LoVo (cell line): ENCODE measurements around the gene HMGCL.
"Not testable (repeated sequence)": the region's sequence is repeated elsewhere in the genome, so short reads cannot be mapped to it uniquely, and the experiment has no call there.

Source experiments
- DNase-seq: peaks from one replicate; pipeline ENCODE4 v3.0.0-alpha.2; 2016; ENCODE audit warnings: low spot score

The HMGCL gene

DNA sequence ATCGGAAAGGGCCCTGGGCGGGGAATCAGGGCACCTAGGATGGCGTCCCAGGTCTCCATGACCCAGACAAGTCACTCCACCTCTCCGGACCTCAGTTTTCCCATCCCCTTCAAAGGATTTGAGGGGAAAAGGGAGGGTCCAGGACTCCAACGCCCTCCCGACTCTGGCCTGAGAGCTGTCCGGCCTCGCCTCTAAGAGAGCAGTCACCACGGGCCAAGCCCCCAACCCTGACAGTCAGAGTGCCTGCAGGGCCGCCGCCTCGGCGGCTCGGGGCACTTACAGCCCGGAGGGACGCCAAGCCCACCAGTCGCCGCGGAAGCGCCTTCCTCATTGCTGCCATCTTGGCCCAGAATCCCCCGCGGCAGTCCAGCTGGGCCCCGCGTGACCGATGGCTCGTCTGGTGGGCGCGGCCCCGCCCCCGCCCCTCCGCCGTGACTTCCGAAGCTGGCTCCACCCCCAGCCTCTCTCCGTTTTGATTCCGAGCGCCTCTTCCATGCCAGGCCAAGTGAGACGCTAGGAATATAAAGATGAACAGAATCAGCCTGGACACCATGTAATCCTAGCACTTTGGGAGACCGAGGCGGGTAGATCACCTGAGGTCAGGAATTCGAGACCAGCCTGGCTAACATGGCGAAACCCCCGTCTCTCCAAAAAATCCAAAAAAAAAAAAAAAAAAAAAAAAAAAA lies at the start of gene HMGCL:
Gene HMGCL (minus strand): TSS at position 354 of the 686 bp plus-strand sequence. CDS start 14 bp downstream, at position 340.
- peak; percentile 91 for DNase-seq

DNA sequence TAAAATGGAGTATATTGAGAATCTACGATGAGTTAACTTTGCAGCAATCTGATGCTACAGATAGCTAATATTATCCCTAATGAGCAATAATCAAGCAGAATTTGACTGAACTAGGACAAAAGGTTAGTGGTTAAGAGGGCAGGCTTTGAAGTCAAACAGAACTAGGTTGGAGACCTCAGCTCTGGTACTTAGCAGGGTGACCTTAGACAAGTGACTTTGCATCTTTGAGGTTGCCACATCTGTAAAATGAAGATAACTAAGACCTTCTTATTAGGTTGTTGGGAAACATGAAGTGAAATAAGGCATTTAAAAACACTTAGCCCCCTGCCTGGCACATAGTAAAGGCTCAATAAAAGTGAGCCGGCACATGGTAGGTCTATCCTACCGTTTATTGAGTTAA lies 47.2 kb upstream of the HMGCL start:
- no peak for DNase-seq

- no peak for DNase-seq
Observed at GRCh38 chr1:23869051-23869450, 43.8 kb upstream of the HMGCL start.

- peak; percentile 32 for DNase-seq
Observed at GRCh38 chr1:23868557-23869016, 43.4 kb upstream of the HMGCL start.

DNA sequence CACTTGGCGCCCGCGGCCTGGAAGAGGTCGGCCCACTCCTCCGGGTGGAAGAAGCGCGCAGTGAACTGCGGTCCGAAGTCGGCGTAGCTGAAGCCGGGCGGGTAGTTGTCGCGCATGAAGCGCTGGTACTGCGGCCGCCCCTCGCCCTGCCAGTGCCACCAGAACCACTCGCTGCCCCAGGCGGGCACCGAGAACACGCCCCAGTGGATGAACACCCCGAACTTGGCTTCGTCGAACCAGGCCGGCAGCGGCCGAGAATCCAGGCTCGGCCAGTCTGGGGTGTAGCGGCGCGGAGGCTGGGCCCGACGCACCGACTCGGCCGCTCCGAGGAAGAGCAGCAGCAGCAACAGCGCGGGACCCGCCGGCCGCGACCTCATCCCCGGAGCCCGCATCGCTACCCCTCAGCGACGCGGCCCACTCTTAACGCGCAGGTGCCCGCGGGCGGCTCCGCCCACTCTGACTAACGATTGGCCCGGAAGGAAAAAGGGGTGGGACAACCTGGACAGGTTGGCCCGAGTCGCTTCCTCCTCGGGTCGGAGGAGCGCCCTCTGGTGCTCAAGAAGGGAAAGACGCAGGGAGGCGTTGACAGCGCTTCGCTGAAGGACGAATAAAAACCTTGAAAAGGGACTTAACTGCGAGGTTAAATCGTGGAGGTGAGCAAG lies 42.8 kb upstream of the HMGCL start, which contains the start of gene FUCA1:
Gene FUCA1 (minus strand): TSS at position 396 of the 662 bp plus-strand sequence. CDS start 4 bp downstream, at position 392.
- DNase-seq, result peak; percentile 98

- DNase-seq, result no peak
Observed at GRCh38 chr1:23867542-23867894, 42.3 kb upstream of the HMGCL start.

DNA sequence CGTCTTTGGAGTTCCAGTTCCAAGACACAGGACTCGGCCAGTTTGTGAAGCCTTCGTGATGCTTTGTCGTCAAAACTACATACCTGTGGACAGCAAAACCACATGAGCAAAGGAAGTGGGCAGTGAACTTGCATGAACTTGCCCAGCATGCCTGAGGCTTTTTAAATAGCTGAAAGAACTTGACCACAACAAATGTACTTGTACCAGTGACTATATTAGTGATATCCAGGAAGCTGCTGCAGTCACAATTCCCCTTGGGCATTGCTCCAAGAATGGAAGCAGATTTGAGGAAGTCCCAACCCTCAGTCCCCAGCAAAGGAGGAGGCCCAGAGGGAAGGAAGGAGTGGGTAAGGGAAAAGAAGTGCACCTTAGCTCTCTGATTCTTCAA lies 40.3 kb upstream of the HMGCL start:
- peak; percentile 61 for DNase-seq

- DNase-seq, result no peak
Observed at GRCh38 chr1:23864801-23865542, 39.7 kb upstream of the HMGCL start.

DNA sequence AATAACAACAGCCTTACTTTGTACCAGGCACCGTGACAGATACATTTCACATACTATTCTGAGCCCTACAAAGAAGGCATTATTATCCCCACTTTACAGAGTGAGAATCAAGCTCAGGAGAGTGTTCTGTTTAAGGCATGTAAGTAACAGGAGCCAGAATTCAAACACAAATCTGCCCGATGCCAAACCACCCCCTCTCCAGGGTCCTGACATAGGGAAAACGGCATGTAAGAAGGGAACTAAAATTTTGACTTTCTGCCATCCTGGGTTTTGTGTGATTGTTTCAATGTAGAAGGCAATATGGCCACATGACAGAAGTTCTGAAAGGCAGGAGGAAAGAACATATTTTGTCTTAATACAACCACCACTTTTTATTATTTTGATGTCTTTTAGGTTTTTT lies 37.4 kb upstream of the HMGCL start:
- no peak for DNase-seq

DNA sequence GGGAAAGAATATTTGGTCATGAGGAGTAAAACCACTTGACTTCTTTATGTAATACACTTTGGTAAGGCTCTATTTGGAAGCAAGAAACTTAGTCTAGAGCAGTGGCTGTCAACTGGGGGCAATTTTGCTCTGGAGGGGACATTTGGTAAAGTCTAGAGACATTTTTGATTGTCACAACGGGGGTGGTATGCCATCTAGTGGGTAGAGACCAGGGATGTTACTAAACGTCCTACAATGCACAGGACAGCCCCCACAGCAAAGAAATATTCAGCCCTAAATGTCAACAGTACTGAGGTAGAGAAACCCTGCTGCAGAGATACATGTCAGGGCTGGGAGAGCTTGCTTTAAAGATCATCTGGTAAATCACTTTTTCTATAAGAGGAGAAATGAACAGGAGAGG lies 29.3 kb upstream of the HMGCL start:
- no peak for DNase-seq

- DNase-seq, result not testable (repeated sequence)
Observed at GRCh38 chr1:23853124-23853523, 27.9 kb upstream of the HMGCL start.

GRCh38 chr1:23851406-23851805 lies 26.2 kb upstream of the HMGCL start:
- not testable (repeated sequence) for DNase-seq

- no peak for DNase-seq
Observed at GRCh38 chr1:23848673-23849616, 23.7 kb upstream of the HMGCL start.

GRCh38 chr1:23847482-23848095 lies 22.4 kb upstream of the HMGCL start:
- DNase-seq, result not testable (repeated sequence)

DNA sequence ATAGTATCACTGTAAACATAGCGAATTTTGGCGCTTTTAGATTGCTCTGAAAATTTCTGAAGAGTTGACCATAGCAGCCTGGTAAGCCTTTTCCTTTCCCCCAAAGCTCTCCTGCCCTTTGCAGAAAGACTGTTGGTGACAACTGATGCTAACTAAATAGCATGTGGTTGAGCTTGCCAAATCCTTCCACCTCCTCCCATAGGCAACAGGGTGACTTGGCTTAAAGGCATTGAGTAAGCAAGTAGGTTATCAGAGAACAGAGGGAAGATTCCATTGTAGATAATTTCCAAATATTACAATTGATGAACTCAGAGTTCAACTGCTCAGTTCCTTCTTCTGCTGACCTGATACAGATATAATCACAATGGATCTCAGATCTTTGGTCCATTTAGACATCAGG lies 19.9 kb upstream of the HMGCL start:
- no peak for DNase-seq

GRCh38 chr1:23843644-23844043 lies 18.4 kb upstream of the HMGCL start:
- DNase-seq, result no peak

GRCh38 chr1:23838401-23838866 lies 13.2 kb upstream of the HMGCL start:
- peak; percentile 67 for DNase-seq

DNA sequence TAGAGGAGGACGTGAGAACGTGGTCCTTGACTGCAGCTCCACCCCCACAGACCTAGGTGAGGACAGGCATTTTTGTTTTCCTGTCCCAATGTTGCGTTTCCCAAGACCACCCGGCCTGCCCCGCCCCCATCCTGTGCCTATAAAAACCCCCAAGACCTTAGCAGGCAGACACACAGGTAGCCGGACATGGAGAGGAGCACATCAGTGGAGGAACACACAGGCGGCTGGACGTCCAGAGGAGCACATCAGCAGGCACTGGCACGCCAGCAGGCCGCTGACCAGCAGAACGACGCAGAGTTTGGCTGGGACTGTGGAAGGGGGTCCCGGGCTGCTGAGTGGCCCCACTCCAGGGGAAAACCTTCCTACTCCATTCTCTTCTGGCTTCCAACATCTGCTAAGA lies 12.7 kb upstream of the HMGCL start:
- DNase-seq, result no peak

GRCh38 chr1:23836037-23836436 lies 10.8 kb upstream of the HMGCL start:
- no peak for DNase-seq

GRCh38 chr1:23834156-23834555 lies 8.9 kb upstream of the HMGCL start:
- not testable (repeated sequence) for DNase-seq

- no peak for DNase-seq
Observed at GRCh38 chr1:23827717-23828116, 2.5 kb upstream of the HMGCL start.
